H1 (cell line): Measurements from ENCODE around the gene ATP4A. TPM values are rescaled to one million over a fixed set of nuclear protein-coding genes. Genes with fewer than 3 reads are reported as not detected.

Experiments
- CTCF ChIA-PET: fragments of 300-600 bp; sonication (Branson Sonifier 250); formaldehyde crosslinking; loops from one replicate; lab custom pipeline; 2021; ENCODE audit not compliant: partially characterized antibody; lab: Charles Lee
- POLR2A ChIA-PET: fragments of 300-600 bp; sonication (Branson Sonifier 250); formaldehyde crosslinking; loops from one replicate; lab custom pipeline; 2021; ENCODE audit warnings: inconsistent platforms; ENCODE audit not compliant: partially characterized antibody; lab: Charles Lee
- DNase-seq, 2 experiments: peaks; one replicate each; pipeline versions ENCODE4 v3.0.0 to v3.0.0-alpha.2; 2010 to 2022; ENCODE audit warnings: low spot score in 2 of 2, low read depth in 1 of 2, mixed read lengths in 1 of 2
- FAIRE-seq: peaks from 2 replicates; lab custom pipeline; 2011; peaks lifted over from hg19 to GRCh38; lab: Jason Lieb, UNC
- H2AFZ ChIP-seq: 2 replicates; pipeline ENCODE4 v1.8.1; 2012; ENCODE audit warnings: low read length, inconsistent platforms
- H2AK5ac ChIP-seq: 2 replicates; pipeline ENCODE4 v1.6.1; 2013; ENCODE audit warnings: low read depth, low read length
- H2BK120ac ChIP-seq: replicated peaks from 2 replicates; pipeline ENCODE3; 2013; ENCODE audit warnings: low read depth, low read length, inconsistent platforms
- H2BK12ac ChIP-seq: 2 replicates; pipeline ENCODE4 v1.6.1; 2013; ENCODE audit warnings: low read depth, low read length
- H2BK15ac ChIP-seq: 2 replicates; pipeline ENCODE4 v1.6.1; 2013; ENCODE audit warnings: low read length
- H2BK20ac ChIP-seq: 2 replicates; pipeline ENCODE4 v1.6.1; 2013; ENCODE audit warnings: low read length
- H2BK5ac ChIP-seq: 2 replicates; pipeline ENCODE4 v1.6.1; 2013; ENCODE audit warnings: low read depth, low read length
- H3K14ac ChIP-seq: 2 replicates; pipeline ENCODE4 v1.6.1; 2013; ENCODE audit warnings: inconsistent platforms; ENCODE audit not compliant: insufficient read length
- H3K18ac ChIP-seq: 2 replicates; pipeline ENCODE4 v1.6.1; 2013; ENCODE audit warnings: low read length; ENCODE audit errors: extremely low read depth
- H3K23ac ChIP-seq: 2 replicates; pipeline ENCODE4 v1.6.1; 2013; ENCODE audit warnings: inconsistent platforms; ENCODE audit not compliant: insufficient read length
- H3K23me2 ChIP-seq: 2 replicates; pipeline ENCODE4 v1.6.1; 2013; ENCODE audit warnings: low read depth, low read length
- H3K27ac ChIP-seq: 2 replicates; pipeline ENCODE4 v1.6.1; 2011; ENCODE audit warnings: low read depth, low read length, inconsistent platforms
- H3K27me3 ChIP-seq, 4 experiments: replicated peaks in 1 of 4; 1 replicate in 1 of 4; 2 replicates in 3 of 4; pipeline versions ENCODE4 v1.6.1 to v1.8.1; 2011 to 2013; ENCODE audit warnings: low read length in 3 of 4, mild to moderate bottlenecking in 3 of 4, inconsistent platforms in 2 of 4, mixed read lengths in 2 of 4, moderate library complexity in 1 of 4; ENCODE audit not compliant: control insufficient read depth in 3 of 4, insufficient read depth in 3 of 4; ENCODE audit errors: extremely low read depth in 1 of 4
- H3K36me3 ChIP-seq, 4 experiments: 2 replicates each; pipeline versions ENCODE4 v1.6.1 to v1.8.1; 2011 to 2013; ENCODE audit warnings: mild to moderate bottlenecking in 4 of 4, low read length in 3 of 4, moderate library complexity in 2 of 4, control low read depth in 1 of 4, inconsistent platforms in 1 of 4; ENCODE audit not compliant: insufficient read depth in 4 of 4, control insufficient read depth in 2 of 4
- H3K4ac ChIP-seq: replicated peaks from 2 replicates; pipeline ENCODE3; 2013; ENCODE audit warnings: low read length, low read depth, mixed read lengths, inconsistent platforms; ENCODE audit not compliant: insufficient read length
- H3K4me1 ChIP-seq, 4 experiments: replicated peaks in 1 of 4; 1 replicate in 1 of 4; 2 replicates in 3 of 4; pipeline versions ENCODE4 v1.6.1 to v1.8.1; 2011 to 2013; ENCODE audit warnings: low read length in 3 of 4, inconsistent platforms in 2 of 4, mixed read lengths in 1 of 4; ENCODE audit not compliant: insufficient read depth in 4 of 4, control insufficient read depth in 3 of 4
- H3K4me2 ChIP-seq, 2 experiments: 2 replicates each; pipeline versions ENCODE4 v1.6.1 to v1.8.1; 2011 to 2013; ENCODE audit warnings: low read depth in 2 of 2, low read length in 2 of 2, control low read depth in 1 of 2, inconsistent platforms in 1 of 2, mild to moderate bottlenecking in 1 of 2; ENCODE audit not compliant: insufficient read depth in 1 of 2
- H3K4me3 ChIP-seq, 4 experiments: fragments of 200-600, 300-600 bp in 1 of 4; sonication (generic), shearing (Covaris generic), sonication (Bioruptor Twin) in 1 of 4; 2 replicates each; pipeline versions ENCODE4 v1.5.1 to v1.8.1; 2011 to 2016; ENCODE audit warnings: low read length in 4 of 4, low read depth in 3 of 4, control low read depth in 2 of 4, inconsistent platforms in 2 of 4, mild to moderate bottlenecking in 2 of 4, mixed read lengths in 1 of 4, moderate library complexity in 1 of 4; ENCODE audit not compliant: insufficient read depth in 2 of 4; ENCODE audit errors: extremely low read depth in 1 of 4
- H3K56ac ChIP-seq: replicated peaks from 2 replicates; pipeline ENCODE3; 2013; ENCODE audit warnings: low read depth, mild to moderate bottlenecking, mixed read lengths, low read length, inconsistent platforms; ENCODE audit not compliant: insufficient read length
- H3K79me1 ChIP-seq: 2 replicates; pipeline ENCODE4 v1.6.1; 2013; ENCODE audit warnings: low read depth, low read length, control low read depth
- H3K79me2 ChIP-seq, 2 experiments: 2 replicates each; pipeline versions ENCODE4 v1.6.1 to v1.8.1; 2012 to 2013; ENCODE audit warnings: low read length in 2 of 2, mild to moderate bottlenecking in 2 of 2, inconsistent platforms in 1 of 2; ENCODE audit not compliant: insufficient read depth in 2 of 2, control insufficient read depth in 1 of 2
- H3K9ac ChIP-seq, 4 experiments: replicated peaks in 1 of 4; 1 replicate in 1 of 4; 2 replicates in 3 of 4; pipeline versions ENCODE4 v1.6.1 to v1.8.1; 2011 to 2013; ENCODE audit warnings: low read depth in 3 of 4, low read length in 3 of 4, control low read depth in 2 of 4, mild to moderate bottlenecking in 2 of 4, moderate library complexity in 2 of 4, inconsistent platforms in 1 of 4; ENCODE audit errors: extremely low read depth in 1 of 4
- H3K9me3 ChIP-seq, 2 experiments: 2 replicates each; pipeline versions ENCODE4 v1.6.1 to v1.8.1; 2012 to 2013; ENCODE audit warnings: mild to moderate bottlenecking in 2 of 2, moderate library complexity in 2 of 2, control low read depth in 1 of 2, inconsistent platforms in 1 of 2, low read depth in 1 of 2, low read length in 1 of 2, mixed read lengths in 1 of 2; ENCODE audit not compliant: insufficient read depth in 2 of 2
- H4K20me1 ChIP-seq, 2 experiments: replicated peaks in 1 of 2; 2 replicates each; pipeline versions ENCODE3 to v1.8.1; 2011 to 2013; ENCODE audit warnings: inconsistent platforms in 2 of 2, low read length in 2 of 2, mild to moderate bottlenecking in 1 of 2; ENCODE audit not compliant: insufficient read depth in 2 of 2, control insufficient read depth in 1 of 2
- H4K5ac ChIP-seq: 2 replicates; pipeline ENCODE4 v1.6.1; 2013; ENCODE audit warnings: low read length, low read depth, mixed read lengths, inconsistent platforms; ENCODE audit not compliant: insufficient read length
- H4K8ac ChIP-seq: 2 replicates; pipeline ENCODE4 v1.8.0; 2013; ENCODE audit warnings: mild to moderate bottlenecking, moderate library complexity, low read length, inconsistent platforms; ENCODE audit not compliant: insufficient read depth; ENCODE audit errors: extremely low read depth
- H4K91ac ChIP-seq: replicated peaks from 2 replicates; pipeline ENCODE3; 2013; ENCODE audit warnings: low read length, mixed read lengths, inconsistent platforms; ENCODE audit not compliant: insufficient read length
- CTBP2 ChIP-seq: IDR thresholded peaks from 2 replicates; pipeline ENCODE4 v1.7.0; 2011; ENCODE audit warnings: borderline replicate concordance, mild to moderate bottlenecking, moderate library complexity, mixed read lengths, low read length; ENCODE audit not compliant: insufficient read depth, insufficient read length
- EZH2 ChIP-seq: fragments of 200-600 bp; sonication (generic); IDR thresholded peaks from 2 replicates; pipeline ENCODE4 v1.7.1; 2012; ENCODE audit warnings: low read depth, mild to moderate bottlenecking, moderate library complexity, low read length, inconsistent platforms; ENCODE audit not compliant: severe bottlenecking
- GTF2F1 ChIP-seq: IDR thresholded peaks from 2 replicates; pipeline ENCODE4 v1.6.1; 2012; ENCODE audit warnings: low read depth, low read length, improper control_type of control experiment, borderline replicate concordance
- MAX ChIP-seq: IDR thresholded peaks from 2 replicates; pipeline ENCODE4 v1.6.1; 2012; ENCODE audit warnings: inconsistent platforms
- POLR2A ChIP-seq, 2 experiments: IDR thresholded peaks; 1 replicate in 1 of 2; 2 replicates in 1 of 2; pipeline ENCODE4 v1.6.1; 2011; ENCODE audit warnings: low read depth in 2 of 2, low read length in 2 of 2, mild to moderate bottlenecking in 2 of 2; ENCODE audit errors: control extremely low read depth in 1 of 2
- SP1 ChIP-seq: IDR thresholded peaks from 2 replicates; pipeline ENCODE4 v1.6.1; 2011; ENCODE audit warnings: low read depth, low read length
- ZNF274 ChIP-seq: IDR thresholded peaks from 2 replicates; pipeline ENCODE4 v1.7.0; 2012; ENCODE audit warnings: low read length, borderline replicate concordance; ENCODE audit errors: extremely low read depth
- WGBS, 2 experiments: shearing (Covaris generic) in 1 of 2; methylation state at CpG; one replicate each; pipeline versions ENCODE4 v1.1.6 to v1.1.7; 2013 to 2015; ENCODE audit warnings: low lambda C conversion rate in 2 of 2, mixed read lengths in 2 of 2, inconsistent platforms in 1 of 2, low coverage in 1 of 2, missing lambda C conversion rate in 1 of 2; ENCODE audit not compliant: insufficient replicate concordance in 2 of 2, insufficient coverage in 1 of 2, insufficient read length in 1 of 2; ENCODE audit errors: extremely low coverage in 1 of 2, missing lambda C conversion rate in 1 of 2; 5-methylcytosine and 5-hydroxymethylcytosine counted together
- polyA plus RNA-seq, 7 experiments: library from polyadenylated mRNA; depleted of rRNA in 3 of 7; stranded (reverse) in 5 of 7; unstranded in 2 of 7; fragments of >200 nt in 5 of 7; fragments of 200-250 nt in 2 of 7; gene quantifications; 1 replicate in 5 of 7; 2 replicates in 1 of 7; 4 replicates in 1 of 7; pipeline versions ENCODE4 v1.2.1 to v1.2.3, GENCODE V29; 2011 to 2013; ENCODE audit warnings: missing spikeins in 2 of 7, mixed read lengths in 2 of 7
- total RNA-seq: library from RNA; stranded (reverse); fragmentation: NEBNext Ultra II Directional; extraction: Animal tissue kit (Norgen Biotek cat#: 25700); gene quantifications from 2 replicates; pipeline ENCODE4 v1.2.1, GENCODE V29; 2021
- TF ChIP-seq, protein P1 (sequence below): IDR thresholded peaks from 2 replicates; pipeline ENCODE4 v1.6.1; 2011; ENCODE audit warnings: low read depth, mild to moderate bottlenecking, low read length; ENCODE audit not compliant: insufficient read depth

The ATP4A gene
- total and polyA plus RNA-seq, 2 of the 8 experiments (the other 6 are each of a cell fraction or from before 2014, with no cell fraction given): 0.50 to 1.2 TPM

- Histone ChIP-seq H3K56ac (no peak within 1 kb of the TSS), H2BK20ac (no peak within 1 kb of the TSS), H2BK15ac (no peak within 1 kb of the TSS), H3K27me3 (no peaks in the 10 kb centered on the region; a peak in 3 of 7 replicates), H3K4me2 (no peak within 1 kb of the TSS), H2AK5ac (no peak within 1 kb of the TSS), H4K8ac (no peak within 1 kb of the TSS), H3K27ac (no peak within 1 kb of the TSS), H3K23me2 (no peaks in the 10 kb centered on the region), H3K4ac (no peak within 1 kb of the TSS), H4K20me1 (no peaks in the 10 kb centered on the region), H3K18ac (no peak within 1 kb of the TSS), H2BK5ac (no peak within 1 kb of the TSS), H3K9me3 (no peaks in the 10 kb centered on the region; a peak in 1 of 4 replicates), H3K9ac (no peak within 1 kb of the TSS), H4K5ac (no peak within 1 kb of the TSS), H4K91ac (no peak within 1 kb of the TSS), H3K79me2 (no peaks in the 10 kb centered on the region), H3K14ac (no peak within 1 kb of the TSS), H3K36me3 (no peaks in the 10 kb centered on the region), H2BK12ac (no peak within 1 kb of the TSS), H3K4me1 (no peaks in the 10 kb centered on the region), H2BK120ac (no peak within 1 kb of the TSS), H3K79me1 (no peaks in the 10 kb centered on the region), H2AFZ (no peak within 1 kb of the TSS), H3K23ac (no peak within 1 kb of the TSS), H3K4me3 (no peak within 1 kb of the TSS)
- DNase-seq (peak in 1 of 2 experiments; percentile 13), FAIRE-seq (no peak)
- WGBS, 2 experiments: 78% methylated on average over 16 of the region's 16 CpGs; no CpG with 5 or more reads in 1 of the 2 experiments
- ChIA-PET POLR2A (interaction anchor here (1.6 kb wide), 1 partner anchor 16 kb away, joined by 4 read pairs; no protein-coding TSS in a partner anchor), CTCF (interaction anchor here (0.6 to 10.2 kb wide), 4 partner anchors 28 to 1479 kb away, joined by 3 to 90 read pairs (median 4); no protein-coding TSS in a partner anchor)
- TF ChIP-seq MAX (no peak), EZH2 (no peak), SP1 (peak; percentile 45; the same call in 1 of the 2 replicates), POLR2A (IDR thresholded peaks at IDR 0.05; ENCODE audit: control extremely low read depth in 1 of 2, low read depth in 2 of 2, low read length in 2 of 2) (no peak), GTF2F1 (no peak), CTBP2 (no peak), ZNF274 (no peak)
- TF ChIP-seq, protein P1, sequence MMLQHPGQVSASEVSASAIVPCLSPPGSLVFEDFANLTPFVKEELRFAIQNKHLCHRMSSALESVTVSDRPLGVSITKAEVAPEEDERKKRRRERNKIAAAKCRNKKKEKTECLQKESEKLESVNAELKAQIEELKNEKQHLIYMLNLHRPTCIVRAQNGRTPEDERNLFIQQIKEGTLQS: no peak
Observed at GRCh38 chr19:35585848-35586247, 22.4 kb upstream of the ATP4A start, which contains the start of gene PMIS2. Gene PMIS2, plus strand, starts transcription at chr19:35586173. Its CDS starts 87 bp downstream, at chr19:35586260.
